ENCODE results near the gene SNAPC4.

The SNAPC4 gene

GRCh38 chr9:136418182-136419091, 18.5 kb upstream of the SNAPC4 start:
- TF ChIP-seq POLR2AphosphoS5 (IDR thresholded peaks at IDR 0.05; ENCODE audit: low read depth, low read length), result no peak

- TF ChIP-seq SIN3A (IDR thresholded peaks at IDR 0.05; ENCODE audit: borderline replicate concordance, insufficient read depth, low read length) (no peak), TAF1 (IDR thresholded peaks at IDR 0.05; ENCODE audit: borderline replicate concordance, insufficient read depth, low read length) (no peak), POLR2AphosphoS5 (IDR thresholded peaks at IDR 0.05; ENCODE audit: low read depth, low read length) (no peak), REST (IDR thresholded peaks at IDR 0.05; ENCODE audit: insufficient read depth in 1 of 2, low read depth in 2 of 2, low read length in 2 of 2) (no peak), FOXP2 (optimal IDR thresholded peaks at IDR 0.05; ENCODE audit: borderline replicate concordance, extremely low read depth, extremely low read length, insufficient read depth) (no peak)
Measured at GRCh38 chr9:136416914-136417313, 16.9 kb upstream of the SNAPC4 start.

GRCh38 chr9:136416427-136416826, 16.5 kb upstream of the SNAPC4 start:
- no peak for TF ChIP-seq REST (IDR thresholded peaks at IDR 0.05; ENCODE audit: insufficient read depth in 1 of 2, low read depth in 2 of 2, low read length in 2 of 2)
- no peak for TF ChIP-seq POLR2AphosphoS5 (IDR thresholded peaks at IDR 0.05; ENCODE audit: low read depth, low read length)
- no peak for TF ChIP-seq FOXP2 (optimal IDR thresholded peaks at IDR 0.05; ENCODE audit: borderline replicate concordance, extremely low read depth, extremely low read length, insufficient read depth)
- TF ChIP-seq SIN3A (IDR thresholded peaks at IDR 0.05; ENCODE audit: borderline replicate concordance, insufficient read depth, low read length), result no peak
- no peak for TF ChIP-seq TAF1 (IDR thresholded peaks at IDR 0.05; ENCODE audit: borderline replicate concordance, insufficient read depth, low read length)

GRCh38 chr9:136412962-136413361, 13.0 kb upstream of the SNAPC4 start:
- no peak for TF ChIP-seq SIN3A (IDR thresholded peaks at IDR 0.05; ENCODE audit: borderline replicate concordance, insufficient read depth, low read length)
- no peak for TF ChIP-seq FOXP2 (optimal IDR thresholded peaks at IDR 0.05; ENCODE audit: borderline replicate concordance, extremely low read depth, extremely low read length, insufficient read depth)
- no peak for TF ChIP-seq REST (IDR thresholded peaks at IDR 0.05; ENCODE audit: insufficient read depth in 1 of 2, low read depth in 2 of 2, low read length in 2 of 2)
- no peak for TF ChIP-seq POLR2AphosphoS5 (IDR thresholded peaks at IDR 0.05; ENCODE audit: low read depth, low read length)
- no peak for TF ChIP-seq TAF1 (IDR thresholded peaks at IDR 0.05; ENCODE audit: borderline replicate concordance, insufficient read depth, low read length)

GRCh38 chr9:136411378-136411777, 11.4 kb upstream of the SNAPC4 start:
- TF ChIP-seq SIN3A (IDR thresholded peaks at IDR 0.05; ENCODE audit: borderline replicate concordance, insufficient read depth, low read length) (no peak), FOXP2 (optimal IDR thresholded peaks at IDR 0.05; ENCODE audit: borderline replicate concordance, extremely low read depth, extremely low read length, insufficient read depth) (no peak), REST (IDR thresholded peaks at IDR 0.05; ENCODE audit: insufficient read depth in 1 of 2, low read depth in 2 of 2, low read length in 2 of 2) (no peak), POLR2AphosphoS5 (IDR thresholded peaks at IDR 0.05; ENCODE audit: low read depth, low read length) (no peak), TAF1 (IDR thresholded peaks at IDR 0.05; ENCODE audit: borderline replicate concordance, insufficient read depth, low read length) (no peak)
